RWPE1 (cell line): ENCODE measurements around the gene ATF6B.

ENCODE experiments used
- CTCF ChIA-PET: fragments of 350-600 bp; sonication (Branson Sonifier 250); formaldehyde crosslinking; extraction: SDS; loops from one replicate; lab custom pipeline; 2021; lab: Yijun Ruan, JAX
- POLR2A ChIA-PET: fragments of 400-600 bp; formaldehyde crosslinking; extraction: SDS; loops from one replicate; lab custom pipeline; 2020; ENCODE audit warnings: antibody characterized with exemption; ENCODE audit not compliant: low non-redundant PET; lab: Yijun Ruan, JAX
- DNase-seq: peaks from one replicate; pipeline ENCODE4 v3.0.0; 2012; ENCODE audit warnings: low spot score
- H3K27ac ChIP-seq: fragments of 450-650 bp; 2 replicates; pipeline ENCODE4 v1.5.1; 2017
- CTCF ChIP-seq: fragments of 450-650 bp; conservative IDR thresholded peaks from 2 replicates; pipeline ENCODE4 v1.5.1; 2017; ENCODE audit warnings: low read depth, mild to moderate bottlenecking

Gene ATF6B

GRCh38 chr6:32127717-32128592, at the start of gene ATF6B:
Gene ATF6B, minus strand, starts transcription at chr6:32128246. Its CDS starts 39 bp downstream, at chr6:32128207.
- DNase-seq: peak; percentile 99
- CTCF ChIA-PET: interaction anchor here (1.2 to 2.1 kb wide), 2 partner anchors 10 to 13 kb away, joined by 4 to 11 read pairs; no protein-coding TSS in a partner anchor
- peak within 1 kb of the TSS; percentile 89 for H3K27ac ChIP-seq
- POLR2A ChIA-PET: interaction anchor here (0.6 to 0.7 kb wide), 2 partner anchors 14 to 37 kb away, joined by 3 read pairs; no protein-coding TSS in a partner anchor
- TF ChIP-seq CTCF: no peak

DNA sequence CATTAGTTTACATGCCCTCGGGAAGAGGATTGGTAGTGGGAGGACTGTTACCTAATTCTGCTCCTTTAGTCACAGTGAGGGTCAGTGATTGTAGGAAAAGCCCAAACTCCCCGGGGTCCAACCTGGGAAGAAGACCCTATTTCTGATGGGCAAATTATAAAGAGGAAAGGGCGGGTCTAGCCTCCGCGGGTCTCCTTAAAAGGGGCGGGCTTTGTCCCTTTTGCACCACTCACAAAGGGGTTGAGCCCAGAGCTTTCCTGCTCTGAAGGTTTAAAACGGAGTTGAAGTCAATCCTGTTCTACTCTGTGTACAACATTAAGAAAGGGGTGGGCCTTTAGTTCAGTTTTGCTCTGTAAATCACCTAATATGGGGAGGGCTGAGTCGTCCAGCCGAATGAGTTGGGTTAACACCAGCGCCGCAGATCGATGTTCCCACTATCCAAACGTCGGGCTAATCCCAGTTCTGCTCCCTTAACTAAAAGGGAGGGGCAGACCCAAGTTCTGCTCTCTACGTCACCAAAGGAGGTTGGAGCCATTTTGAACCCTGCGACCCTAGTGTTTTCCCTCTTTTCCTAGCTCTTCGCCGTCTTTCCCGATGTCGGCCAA, 49.2 kb upstream of the ATF6B start:
- no peak for DNase-seq
- CTCF ChIA-PET: interaction anchor here (0.8 to 1.2 kb wide), 2 partner anchors 18 to 58 kb away, joined by 3 read pairs; no protein-coding TSS in a partner anchor
- no peak for TF ChIP-seq CTCF
- H3K27ac ChIP-seq: peak overlapping the region; percentile 97
- POLR2A ChIA-PET: interaction anchor here (0.5 to 0.7 kb wide), 2 partner anchors 18 to 261 kb away, joined by 3 read pairs; no protein-coding TSS in a partner anchor

DNA sequence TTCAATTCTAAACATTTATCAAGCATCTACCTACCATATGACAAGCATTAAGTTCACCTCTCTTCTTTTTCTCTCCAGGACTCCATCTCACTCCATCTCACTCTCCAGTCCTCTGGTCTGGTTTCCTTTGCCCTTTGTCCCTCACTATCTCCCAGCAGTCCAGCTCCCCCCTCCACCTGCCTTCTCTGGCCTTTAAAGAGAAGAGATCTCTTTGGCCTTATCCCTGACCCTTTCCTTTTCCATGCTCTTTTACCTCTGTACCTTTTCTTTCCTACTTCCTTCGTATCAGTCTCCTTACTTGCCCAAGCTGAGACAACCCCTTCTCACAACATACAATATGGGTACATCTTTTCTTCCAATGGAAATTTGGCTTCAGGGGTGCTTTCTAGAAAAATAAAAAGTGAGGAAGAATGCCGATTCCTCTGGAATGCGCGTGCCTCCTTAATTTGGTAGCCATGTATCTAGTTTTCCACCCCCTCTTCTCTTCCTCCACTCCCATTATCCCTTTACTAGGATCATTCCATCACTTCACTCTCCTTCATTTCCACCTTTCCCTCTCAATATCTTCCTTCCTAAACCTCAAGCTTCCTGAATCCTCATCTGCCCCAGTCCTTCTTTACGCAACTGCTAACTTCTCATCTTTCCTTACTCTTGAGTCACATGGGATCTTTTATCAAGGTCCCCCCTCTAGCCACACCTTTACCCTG, 48.6 kb upstream of the ATF6B start:
- ChIA-PET POLR2A (interaction anchor here (0.5 kb wide), 3 partner anchors 260 to 795 kb away, joined by 3 to 4 read pairs (median 3); no protein-coding TSS in a partner anchor), CTCF (interaction anchor here (0.8 to 1.2 kb wide), 2 partner anchors 19 to 57 kb away, joined by 3 read pairs; no protein-coding TSS in a partner anchor)
- H3K27ac ChIP-seq: peak overlapping the region; percentile 97
- TF ChIP-seq CTCF: no peak
- DNase-seq: peak; percentile 77

- ChIA-PET POLR2A (interaction anchor here (0.5 kb wide), 2 partner anchors 744 to 796 kb away, joined by 3 to 4 read pairs; no protein-coding TSS in a partner anchor), CTCF (no interaction called here)
- DNase-seq: peak; percentile 97
- H3K27ac ChIP-seq: peak within 1 kb of the TSS; percentile 97
- TF ChIP-seq CTCF: no peak
Measured at GRCh38 chr6:32175711-32176475, 47.8 kb upstream of the ATF6B start, which contains the start of gene AGPAT1. Gene AGPAT1, minus strand, starts transcription at chr6:32176084. Its CDS starts 4,588 bp downstream, at chr6:32171496.

DNA sequence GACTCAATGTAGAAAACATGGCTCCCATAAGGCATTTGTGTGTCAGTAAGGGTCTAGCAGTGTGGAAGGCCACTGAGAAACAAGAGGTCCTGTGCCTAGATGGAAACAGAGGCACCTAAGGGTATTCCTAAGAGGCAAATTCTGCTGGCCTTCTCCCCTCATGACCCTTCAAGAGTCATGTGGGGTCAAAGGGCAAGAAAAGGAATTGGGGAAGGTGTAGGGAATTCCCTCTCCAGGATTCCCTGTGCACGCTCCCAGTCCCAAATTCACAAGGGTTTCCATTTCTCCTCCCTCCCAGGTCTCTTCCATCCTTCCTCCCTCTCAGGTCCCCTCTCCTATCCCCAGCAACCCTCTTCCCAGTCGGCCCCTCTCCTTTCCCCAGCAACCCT, 47.3 kb upstream of the ATF6B start:
- POLR2A ChIA-PET: no interaction called here
- H3K27ac ChIP-seq: peak overlapping the region; percentile 97
- no peak for TF ChIP-seq CTCF
- CTCF ChIA-PET: no interaction called here
- no peak for DNase-seq
